H1 (cell line): ENCODE measurements around the gene C2orf92. TPM values are rescaled to one million over a fixed set of nuclear protein-coding genes. Genes with fewer than 3 reads are reported as not detected.

Experiments used
- CTCF ChIA-PET: fragments of 300-600 bp; sonication (Branson Sonifier 250); formaldehyde crosslinking; loops from one replicate; lab custom pipeline; 2021; ENCODE audit not compliant: partially characterized antibody; lab: Charles Lee
- POLR2A ChIA-PET: fragments of 300-600 bp; sonication (Branson Sonifier 250); formaldehyde crosslinking; loops from one replicate; lab custom pipeline; 2021; ENCODE audit warnings: inconsistent platforms; ENCODE audit not compliant: partially characterized antibody; lab: Charles Lee
- DNase-seq, 2 experiments: peaks; one replicate each; pipeline versions ENCODE4 v3.0.0 to v3.0.0-alpha.2; 2010 to 2022; ENCODE audit warnings: low spot score in 2 of 2, low read depth in 1 of 2, mixed read lengths in 1 of 2
- FAIRE-seq: peaks from 2 replicates; lab custom pipeline; 2011; peaks lifted over from hg19 to GRCh38; lab: Jason Lieb, UNC
- H2AFZ ChIP-seq: 2 replicates; pipeline ENCODE4 v1.8.1; 2012; ENCODE audit warnings: low read length, inconsistent platforms
- H2AK5ac ChIP-seq: 2 replicates; pipeline ENCODE4 v1.6.1; 2013; ENCODE audit warnings: low read depth, low read length
- H2BK120ac ChIP-seq: replicated peaks from 2 replicates; pipeline ENCODE3; 2013; ENCODE audit warnings: low read depth, low read length, inconsistent platforms
- H2BK12ac ChIP-seq: 2 replicates; pipeline ENCODE4 v1.6.1; 2013; ENCODE audit warnings: low read depth, low read length
- H2BK15ac ChIP-seq: 2 replicates; pipeline ENCODE4 v1.6.1; 2013; ENCODE audit warnings: low read length
- H2BK20ac ChIP-seq: 2 replicates; pipeline ENCODE4 v1.6.1; 2013; ENCODE audit warnings: low read length
- H2BK5ac ChIP-seq: 2 replicates; pipeline ENCODE4 v1.6.1; 2013; ENCODE audit warnings: low read depth, low read length
- H3K14ac ChIP-seq: 2 replicates; pipeline ENCODE4 v1.6.1; 2013; ENCODE audit warnings: inconsistent platforms; ENCODE audit not compliant: insufficient read length
- H3K18ac ChIP-seq: 2 replicates; pipeline ENCODE4 v1.6.1; 2013; ENCODE audit warnings: low read length; ENCODE audit errors: extremely low read depth
- H3K23ac ChIP-seq: 2 replicates; pipeline ENCODE4 v1.6.1; 2013; ENCODE audit warnings: inconsistent platforms; ENCODE audit not compliant: insufficient read length
- H3K23me2 ChIP-seq: 2 replicates; pipeline ENCODE4 v1.6.1; 2013; ENCODE audit warnings: low read depth, low read length
- H3K27ac ChIP-seq: 2 replicates; pipeline ENCODE4 v1.6.1; 2011; ENCODE audit warnings: low read depth, low read length, inconsistent platforms
- H3K27me3 ChIP-seq, 4 experiments: replicated peaks in 1 of 4; 1 replicate in 1 of 4; 2 replicates in 3 of 4; pipeline versions ENCODE4 v1.6.1 to v1.8.1; 2011 to 2013; ENCODE audit warnings: low read length in 3 of 4, mild to moderate bottlenecking in 3 of 4, inconsistent platforms in 2 of 4, mixed read lengths in 2 of 4, moderate library complexity in 1 of 4; ENCODE audit not compliant: control insufficient read depth in 3 of 4, insufficient read depth in 3 of 4; ENCODE audit errors: extremely low read depth in 1 of 4
- H3K36me3 ChIP-seq, 4 experiments: 2 replicates each; pipeline versions ENCODE4 v1.6.1 to v1.8.1; 2011 to 2013; ENCODE audit warnings: mild to moderate bottlenecking in 4 of 4, low read length in 3 of 4, moderate library complexity in 2 of 4, control low read depth in 1 of 4, inconsistent platforms in 1 of 4; ENCODE audit not compliant: insufficient read depth in 4 of 4, control insufficient read depth in 2 of 4
- H3K4ac ChIP-seq: replicated peaks from 2 replicates; pipeline ENCODE3; 2013; ENCODE audit warnings: low read length, low read depth, mixed read lengths, inconsistent platforms; ENCODE audit not compliant: insufficient read length
- H3K4me1 ChIP-seq, 4 experiments: replicated peaks in 1 of 4; 1 replicate in 1 of 4; 2 replicates in 3 of 4; pipeline versions ENCODE4 v1.6.1 to v1.8.1; 2011 to 2013; ENCODE audit warnings: low read length in 3 of 4, inconsistent platforms in 2 of 4, mixed read lengths in 1 of 4; ENCODE audit not compliant: insufficient read depth in 4 of 4, control insufficient read depth in 3 of 4
- H3K4me2 ChIP-seq, 2 experiments: 2 replicates each; pipeline versions ENCODE4 v1.6.1 to v1.8.1; 2011 to 2013; ENCODE audit warnings: low read depth in 2 of 2, low read length in 2 of 2, control low read depth in 1 of 2, inconsistent platforms in 1 of 2, mild to moderate bottlenecking in 1 of 2; ENCODE audit not compliant: insufficient read depth in 1 of 2
- H3K4me3 ChIP-seq, 4 experiments: fragments of 200-600, 300-600 bp in 1 of 4; sonication (generic), shearing (Covaris generic), sonication (Bioruptor Twin) in 1 of 4; 2 replicates each; pipeline versions ENCODE4 v1.5.1 to v1.8.1; 2011 to 2016; ENCODE audit warnings: low read length in 4 of 4, low read depth in 3 of 4, control low read depth in 2 of 4, inconsistent platforms in 2 of 4, mild to moderate bottlenecking in 2 of 4, mixed read lengths in 1 of 4, moderate library complexity in 1 of 4; ENCODE audit not compliant: insufficient read depth in 2 of 4; ENCODE audit errors: extremely low read depth in 1 of 4
- H3K56ac ChIP-seq: replicated peaks from 2 replicates; pipeline ENCODE3; 2013; ENCODE audit warnings: low read depth, mild to moderate bottlenecking, mixed read lengths, low read length, inconsistent platforms; ENCODE audit not compliant: insufficient read length
- H3K79me1 ChIP-seq: 2 replicates; pipeline ENCODE4 v1.6.1; 2013; ENCODE audit warnings: low read depth, low read length, control low read depth
- H3K79me2 ChIP-seq, 2 experiments: 2 replicates each; pipeline versions ENCODE4 v1.6.1 to v1.8.1; 2012 to 2013; ENCODE audit warnings: low read length in 2 of 2, mild to moderate bottlenecking in 2 of 2, inconsistent platforms in 1 of 2; ENCODE audit not compliant: insufficient read depth in 2 of 2, control insufficient read depth in 1 of 2
- H3K9ac ChIP-seq, 4 experiments: replicated peaks in 1 of 4; 1 replicate in 1 of 4; 2 replicates in 3 of 4; pipeline versions ENCODE4 v1.6.1 to v1.8.1; 2011 to 2013; ENCODE audit warnings: low read depth in 3 of 4, low read length in 3 of 4, control low read depth in 2 of 4, mild to moderate bottlenecking in 2 of 4, moderate library complexity in 2 of 4, inconsistent platforms in 1 of 4; ENCODE audit errors: extremely low read depth in 1 of 4
- H3K9me3 ChIP-seq, 2 experiments: 2 replicates each; pipeline versions ENCODE4 v1.6.1 to v1.8.1; 2012 to 2013; ENCODE audit warnings: mild to moderate bottlenecking in 2 of 2, moderate library complexity in 2 of 2, control low read depth in 1 of 2, inconsistent platforms in 1 of 2, low read depth in 1 of 2, low read length in 1 of 2, mixed read lengths in 1 of 2; ENCODE audit not compliant: insufficient read depth in 2 of 2
- H4K20me1 ChIP-seq, 2 experiments: replicated peaks in 1 of 2; 2 replicates each; pipeline versions ENCODE3 to v1.8.1; 2011 to 2013; ENCODE audit warnings: inconsistent platforms in 2 of 2, low read length in 2 of 2, mild to moderate bottlenecking in 1 of 2; ENCODE audit not compliant: insufficient read depth in 2 of 2, control insufficient read depth in 1 of 2
- H4K5ac ChIP-seq: 2 replicates; pipeline ENCODE4 v1.6.1; 2013; ENCODE audit warnings: low read length, low read depth, mixed read lengths, inconsistent platforms; ENCODE audit not compliant: insufficient read length
- H4K8ac ChIP-seq: 2 replicates; pipeline ENCODE4 v1.8.0; 2013; ENCODE audit warnings: mild to moderate bottlenecking, moderate library complexity, low read length, inconsistent platforms; ENCODE audit not compliant: insufficient read depth; ENCODE audit errors: extremely low read depth
- H4K91ac ChIP-seq: replicated peaks from 2 replicates; pipeline ENCODE3; 2013; ENCODE audit warnings: low read length, mixed read lengths, inconsistent platforms; ENCODE audit not compliant: insufficient read length
- RXRA ChIP-seq: IDR thresholded peaks from 2 replicates; pipeline ENCODE4 v1.6.1; 2011; ENCODE audit warnings: low read depth, mild to moderate bottlenecking, low read length, moderate library complexity; ENCODE audit not compliant: insufficient read depth
- SUZ12 ChIP-seq: fragments of 200-600 bp; sonication (generic); IDR thresholded peaks from 2 replicates; pipeline ENCODE4 v1.6.1; 2012; ENCODE audit warnings: mild to moderate bottlenecking, inconsistent platforms, low read length, moderate library complexity, mixed read lengths
- TAF7 ChIP-seq: optimal IDR thresholded peaks from 2 replicates; pipeline ENCODE3; 2011; ENCODE audit warnings: low read depth, mild to moderate bottlenecking, inconsistent platforms, low read length, moderate library complexity, borderline replicate concordance
- WGBS, 2 experiments: shearing (Covaris generic) in 1 of 2; methylation state at CpG; one replicate each; pipeline versions ENCODE4 v1.1.6 to v1.1.7; 2013 to 2015; ENCODE audit warnings: low lambda C conversion rate in 2 of 2, mixed read lengths in 2 of 2, inconsistent platforms in 1 of 2, low coverage in 1 of 2, missing lambda C conversion rate in 1 of 2; ENCODE audit not compliant: insufficient replicate concordance in 2 of 2, insufficient coverage in 1 of 2, insufficient read length in 1 of 2; ENCODE audit errors: extremely low coverage in 1 of 2, missing lambda C conversion rate in 1 of 2; 5-methylcytosine and 5-hydroxymethylcytosine counted together
- polyA plus RNA-seq, 7 experiments: library from polyadenylated mRNA; depleted of rRNA in 3 of 7; stranded (reverse) in 5 of 7; unstranded in 2 of 7; fragments of >200 nt in 5 of 7; fragments of 200-250 nt in 2 of 7; gene quantifications; 1 replicate in 5 of 7; 2 replicates in 1 of 7; 4 replicates in 1 of 7; pipeline versions ENCODE4 v1.2.1 to v1.2.3, GENCODE V29; 2011 to 2013; ENCODE audit warnings: missing spikeins in 2 of 7, mixed read lengths in 2 of 7
- total RNA-seq: library from RNA; stranded (reverse); fragmentation: NEBNext Ultra II Directional; extraction: Animal tissue kit (Norgen Biotek cat#: 25700); gene quantifications from 2 replicates; pipeline ENCODE4 v1.2.1, GENCODE V29; 2021

Gene C2orf92
- total and polyA plus RNA-seq, 2 of the 8 experiments (the other 6 are each of a cell fraction or from before 2014, with no cell fraction given): 2.3 to 3.7 TPM

DNA sequence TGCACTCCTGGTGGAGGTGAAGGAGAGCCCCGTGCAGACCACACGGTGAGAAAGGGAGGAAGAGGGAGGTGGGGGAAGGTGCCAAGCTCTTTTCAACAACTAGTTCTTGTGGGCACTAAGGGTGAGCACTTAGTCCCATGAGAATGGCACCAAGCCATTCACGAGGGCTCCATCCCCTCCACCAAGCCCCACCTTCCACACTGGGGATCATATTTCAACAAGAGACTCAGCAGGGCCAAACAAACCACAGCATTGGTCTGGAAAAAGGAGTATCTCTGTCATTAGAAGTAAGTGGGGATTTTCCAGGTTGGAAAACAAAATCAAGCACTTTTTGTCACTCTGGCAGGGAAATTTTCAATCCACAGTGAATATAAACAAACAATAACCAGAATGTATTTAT is 82.2 kb downstream of the C2orf92 start:
- no peaks in the 10 kb centered on the region for H3K23me2 ChIP-seq
- H2BK120ac ChIP-seq: peak overlapping the region; percentile 24
- no peak overlapping the region for H3K56ac ChIP-seq
- no peak overlapping the region for H3K9ac ChIP-seq
- no peaks in the 10 kb centered on the region for H3K27me3 ChIP-seq
- POLR2A ChIA-PET: no interaction called here
- peaks cover 0 to 8% (median under 1%) of the 10 kb centered on the region in 4 experiments; a peak in 3 of 8 replicates for H3K36me3 ChIP-seq
- no peak overlapping the region for H2AFZ ChIP-seq
- H2BK12ac ChIP-seq: no peak overlapping the region; the same call in 1 of the 2 replicates
- H3K23ac ChIP-seq: no peak overlapping the region
- no peak overlapping the region for H2BK5ac ChIP-seq
- H3K14ac ChIP-seq: no peak overlapping the region
- no peak overlapping the region for H2AK5ac ChIP-seq
- H4K20me1 ChIP-seq: no peaks in the 10 kb centered on the region
- no peak overlapping the region; a peak in 1 of 8 replicates for H3K4me3 ChIP-seq
- no peak for DNase-seq
- H2BK15ac ChIP-seq: no peak overlapping the region
- no peak overlapping the region; the same call in 1 of the 2 replicates for H4K8ac ChIP-seq
- 60% methylated on average over 3 of the region's 3 CpGs; no CpG with 5 or more reads in 1 of the 2 experiments for WGBS, 2 experiments
- H3K79me1 ChIP-seq: no peaks in the 10 kb centered on the region
- H3K4me2 ChIP-seq: no peak overlapping the region
- H4K91ac ChIP-seq: no peak overlapping the region
- no peak overlapping the region for H3K18ac ChIP-seq
- CTCF ChIA-PET: interaction anchor here (0.9 to 4.2 kb wide), 13 partner anchors 11 to 734 kb away, joined by 3 to 33 read pairs (median 3); no protein-coding TSS in a partner anchor
- FAIRE-seq: no peak
- H3K9me3 ChIP-seq: no peaks in the 10 kb centered on the region
- H4K5ac ChIP-seq: peak overlapping the region; percentile 51
- H3K79me2 ChIP-seq: no peaks in the 10 kb centered on the region
- no peak overlapping the region for H2BK20ac ChIP-seq
- no peak overlapping the region for H3K27ac ChIP-seq
- H3K4me1 ChIP-seq: peaks cover 0 to 10% (median 3%) of the 10 kb centered on the region in 4 experiments; a peak in 4 of 7 replicates
- H3K4ac ChIP-seq: no peak overlapping the region
- TF ChIP-seq SUZ12: no peak
- no peak for TF ChIP-seq RXRA
- no peak for TF ChIP-seq TAF7
